Panc1 (cell line): Measurements from ENCODE around the gene DLG2. TPM values are rescaled to one million over a fixed set of nuclear protein-coding genes. Genes with fewer than 3 reads are reported as not detected.

Experiments
- ATAC-seq: fragments of 200-7000 bp; cut with Tn5 transposase; 2 replicates; pipeline ENCODE4 v1.9.1; 2020; ENCODE audit warnings: mild to moderate bottlenecking, moderate library complexity
- BruUV-seq: library from RNA; stranded (reverse); fragments of 400-500 nt; replicated peaks from 2 replicates; lab custom pipeline; 2021; lab: Mats Ljungman, UMichigan
- CTCF ChIA-PET: fragments of 300-600 bp; sonication (Branson Sonifier 250); formaldehyde crosslinking; loops from one replicate; lab custom pipeline; 2022; ENCODE audit warnings: antibody characterized with exemption; lab: Charles Lee
- POLR2A ChIA-PET: fragments of 300-600 bp; sonication (Branson Sonifier 250); formaldehyde crosslinking; loops from one replicate; lab custom pipeline; 2022; ENCODE audit warnings: antibody characterized with exemption; lab: Charles Lee
- DNase-seq: peaks from one replicate; pipeline ENCODE4 v3.0.0-alpha.2; 2010; ENCODE audit warnings: low read depth, low spot score
- H3K27ac ChIP-seq: 2 replicates; pipeline ENCODE4 v1.5.1; 2011; ENCODE audit warnings: mild to moderate bottlenecking, low read length, inconsistent platforms
- H3K27me3 ChIP-seq: fragments of 200-500 bp; sonication (Bioruptor generic); 2 replicates; pipeline ENCODE4 v1.6.0; 2014; ENCODE audit warnings: low read length, inconsistent platforms; ENCODE audit not compliant: control insufficient read depth, insufficient read depth
- H3K36me3 ChIP-seq: fragments of 200-500 bp; sonication (Bioruptor generic); 2 replicates; pipeline ENCODE4 v1.5.1; 2014; ENCODE audit warnings: inconsistent platforms, mild to moderate bottlenecking, low read length, moderate library complexity; ENCODE audit not compliant: control insufficient read depth, insufficient read depth
- H3K4me1 ChIP-seq: 2 replicates; pipeline ENCODE4 v1.5.1; 2011; ENCODE audit warnings: inconsistent platforms, mild to moderate bottlenecking, low read length, moderate library complexity; ENCODE audit not compliant: control insufficient read depth, insufficient read depth
- H3K4me3 ChIP-seq, 2 experiments: 2 replicates each; pipeline ENCODE4 v1.5.1; 2011 to 2012; ENCODE audit warnings: low read depth in 2 of 2, low read length in 2 of 2, mild to moderate bottlenecking in 2 of 2, inconsistent platforms in 1 of 2, moderate library complexity in 1 of 2
- H3K9me3 ChIP-seq: fragments of 200-500 bp; sonication (Bioruptor generic); 2 replicates; pipeline ENCODE4 v1.5.1; 2014; ENCODE audit warnings: low read depth, mild to moderate bottlenecking, inconsistent platforms, low read length, moderate library complexity; ENCODE audit not compliant: control insufficient read depth, insufficient read depth
- CTCF ChIP-seq: fragments of 450-650 bp; IDR thresholded peaks from 2 replicates; pipeline ENCODE4 v1.5.1; 2017; ENCODE audit warnings: mild to moderate bottlenecking
- POLR2AphosphoS5 ChIP-seq: IDR thresholded peaks from 2 replicates; pipeline ENCODE4 v1.6.1; 2012; ENCODE audit warnings: mild to moderate bottlenecking, low read depth, low read length, moderate library complexity
- SIN3A ChIP-seq: IDR thresholded peaks from 2 replicates; pipeline ENCODE4 v1.6.1; 2012; ENCODE audit warnings: low read depth, mild to moderate bottlenecking, low read length, moderate library complexity, borderline replicate concordance; ENCODE audit not compliant: insufficient read depth
- TCF7L2 ChIP-seq: IDR thresholded peaks from 2 replicates; pipeline ENCODE4 v1.6.1; 2011; ENCODE audit warnings: mild to moderate bottlenecking, low read depth, low read length, inconsistent platforms
- in situ Hi-C: cut with HindIII; loops from 2 replicates; pipeline ENCODE4 v1.10.0; 2016; ENCODE audit warnings: low sequenced_read_pairs, low pct_unique_long_range_greater_than_20kb
- intact Hi-C: fragments of 100-400 bp; cut with micrococcal nuclease; formaldehyde crosslinking; loops from one replicate; pipeline ENCODE4 v1.10.0; 2022; ENCODE audit not compliant: unreplicated experiment
- total RNA-seq: library from RNA; stranded (reverse); gene quantifications from one replicate; pipeline ENCODE4 v1.2.1, GENCODE V29; 2021; ENCODE audit not compliant: unreplicated experiment
- TF ChIP-seq, protein P1 (sequence below), 2 experiments: IDR thresholded peaks; 2 replicates each; pipeline ENCODE4 v1.6.1; 2011 to 2012; ENCODE audit warnings: low read depth in 2 of 2, control low read depth in 1 of 2, low read length in 1 of 2, mild to moderate bottlenecking in 1 of 2, moderate library complexity in 1 of 2; ENCODE audit not compliant: insufficient read depth in 1 of 2

DLG2 gene
- total RNA-seq, 1 experiment from 2014 or later, result 4.2 TPM

DNA sequence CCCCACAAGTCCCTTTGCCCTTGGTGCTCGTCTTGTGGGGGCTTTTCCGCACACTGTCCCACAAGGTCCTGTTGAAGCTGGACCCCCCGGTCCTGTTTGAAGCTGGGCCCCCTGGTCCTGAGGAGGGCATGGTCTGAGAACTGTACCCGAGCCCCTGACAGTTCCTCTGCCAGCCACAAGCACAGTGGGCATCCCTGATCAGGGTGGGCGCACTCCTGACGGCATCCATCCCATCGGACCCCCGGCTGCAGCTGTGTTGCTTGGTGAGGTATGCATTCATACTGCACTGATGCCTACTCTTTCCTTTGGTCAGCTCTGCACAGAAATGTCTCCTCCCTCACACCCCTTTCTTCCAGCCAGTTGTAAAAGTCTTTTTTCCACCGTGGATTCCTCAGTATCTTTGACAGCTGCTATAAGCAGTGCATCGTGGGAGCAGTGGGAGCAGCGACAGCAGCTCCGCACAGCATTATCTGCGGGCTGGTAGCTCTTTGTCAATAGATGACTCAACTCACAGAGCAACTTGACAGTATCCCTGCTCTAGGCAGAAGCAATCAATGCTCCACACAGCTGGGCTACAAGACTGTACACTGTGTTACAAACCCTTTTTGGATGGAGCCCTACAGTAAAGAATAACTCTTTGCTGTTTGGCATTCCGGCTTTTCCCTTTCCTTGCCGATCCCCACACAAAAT, 1310.1 kb downstream of the DLG2 start:
- Histone ChIP-seq H3K27ac (no peak overlapping the region), H3K9me3 (no peaks in the 10 kb centered on the region), H3K4me1 (no peaks in the 10 kb centered on the region), H3K36me3 (no peaks in the 10 kb centered on the region), H3K4me3 (no peak overlapping the region), H3K27me3 (no peaks in the 10 kb centered on the region; the same call in 1 of the 2 replicates)
- DNase-seq, result no peak
- in situ Hi-C loops, result no loop called here
- TF ChIP-seq POLR2AphosphoS5, result no peak
- no peak for TF ChIP-seq TCF7L2
- TF ChIP-seq SIN3A, result no peak
- TF ChIP-seq, protein P1, sequence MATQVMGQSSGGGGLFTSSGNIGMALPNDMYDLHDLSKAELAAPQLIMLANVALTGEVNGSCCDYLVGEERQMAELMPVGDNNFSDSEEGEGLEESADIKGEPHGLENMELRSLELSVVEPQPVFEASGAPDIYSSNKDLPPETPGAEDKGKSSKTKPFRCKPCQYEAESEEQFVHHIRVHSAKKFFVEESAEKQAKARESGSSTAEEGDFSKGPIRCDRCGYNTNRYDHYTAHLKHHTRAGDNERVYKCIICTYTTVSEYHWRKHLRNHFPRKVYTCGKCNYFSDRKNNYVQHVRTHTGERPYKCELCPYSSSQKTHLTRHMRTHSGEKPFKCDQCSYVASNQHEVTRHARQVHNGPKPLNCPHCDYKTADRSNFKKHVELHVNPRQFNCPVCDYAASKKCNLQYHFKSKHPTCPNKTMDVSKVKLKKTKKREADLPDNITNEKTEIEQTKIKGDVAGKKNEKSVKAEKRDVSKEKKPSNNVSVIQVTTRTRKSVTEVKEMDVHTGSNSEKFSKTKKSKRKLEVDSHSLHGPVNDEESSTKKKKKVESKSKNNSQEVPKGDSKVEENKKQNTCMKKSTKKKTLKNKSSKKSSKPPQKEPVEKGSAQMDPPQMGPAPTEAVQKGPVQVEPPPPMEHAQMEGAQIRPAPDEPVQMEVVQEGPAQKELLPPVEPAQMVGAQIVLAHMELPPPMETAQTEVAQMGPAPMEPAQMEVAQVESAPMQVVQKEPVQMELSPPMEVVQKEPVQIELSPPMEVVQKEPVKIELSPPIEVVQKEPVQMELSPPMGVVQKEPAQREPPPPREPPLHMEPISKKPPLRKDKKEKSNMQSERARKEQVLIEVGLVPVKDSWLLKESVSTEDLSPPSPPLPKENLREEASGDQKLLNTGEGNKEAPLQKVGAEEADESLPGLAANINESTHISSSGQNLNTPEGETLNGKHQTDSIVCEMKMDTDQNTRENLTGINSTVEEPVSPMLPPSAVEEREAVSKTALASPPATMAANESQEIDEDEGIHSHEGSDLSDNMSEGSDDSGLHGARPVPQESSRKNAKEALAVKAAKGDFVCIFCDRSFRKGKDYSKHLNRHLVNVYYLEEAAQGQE (IDR thresholded peaks at IDR 0.05; ENCODE audit: insufficient read depth in 1 of 2, low read depth in 2 of 2, low read length in 1 of 2), result no peak
- no peak for TF ChIP-seq CTCF
- CTCF ChIA-PET, result no interaction called here
- no TSS peak for BruUV-seq
- no peak for ATAC-seq
- intact Hi-C loops, result no loop called here
- POLR2A ChIA-PET, result no interaction called here

DNA sequence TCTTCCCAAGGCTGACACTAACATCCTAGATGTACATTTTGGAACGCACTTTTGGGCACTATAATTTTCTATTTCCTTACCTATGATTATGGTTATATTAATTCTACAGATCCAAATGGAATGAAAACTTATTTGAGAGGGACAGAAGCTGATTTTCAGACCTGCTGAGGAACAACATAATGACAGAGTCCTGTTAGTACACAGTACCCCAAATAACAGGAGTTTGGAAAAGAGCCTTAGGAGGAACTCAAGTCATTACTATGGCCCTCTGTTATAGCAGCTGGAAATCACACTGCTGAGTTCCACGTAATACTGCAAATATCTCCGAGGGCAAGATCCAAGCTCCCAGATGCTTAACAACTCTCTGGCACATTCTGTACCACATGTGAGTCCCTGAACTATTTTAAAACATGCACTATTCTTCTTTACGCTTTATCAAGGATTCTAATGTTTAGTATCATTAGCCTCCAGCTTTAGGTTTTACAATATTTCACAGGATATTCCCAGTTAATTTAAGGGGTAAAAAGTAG, 1313.2 kb downstream of the DLG2 start:
- Histone ChIP-seq H3K27me3 (no peaks in the 10 kb centered on the region; the same call in 1 of the 2 replicates), H3K9me3 (no peaks in the 10 kb centered on the region), H3K4me1 (no peaks in the 10 kb centered on the region), H3K4me3 (no peak overlapping the region), H3K27ac (no peak overlapping the region), H3K36me3 (no peaks in the 10 kb centered on the region)
- intact Hi-C loops, result no loop called here
- BruUV-seq, result no TSS peak
- no peak for ATAC-seq
- TF ChIP-seq TCF7L2 (no peak), POLR2AphosphoS5 (no peak), CTCF (no peak), SIN3A (no peak)
- TF ChIP-seq, protein P1 (IDR thresholded peaks at IDR 0.05; ENCODE audit: insufficient read depth in 1 of 2, low read depth in 2 of 2, low read length in 1 of 2), result no peak
- POLR2A ChIA-PET, result no interaction called here
- in situ Hi-C loops, result no loop called here
- no peak for DNase-seq
- CTCF ChIA-PET, result no interaction called here
